ENCODE measurements around the gene OXSR1.

The OXSR1 gene

GRCh38 chr3:38149708-38150107, 15.6 kb upstream of the OXSR1 start:
- TF ChIP-seq CTCF (IDR thresholded peaks at IDR 0.05; ENCODE audit: extremely low read depth, missing control alignments): no peak
- no peak for DNase-seq (ENCODE audit: low spot score)

- TF ChIP-seq CTCF (IDR thresholded peaks at IDR 0.05; ENCODE audit: extremely low read depth, missing control alignments): no peak
- no peak for DNase-seq (ENCODE audit: low spot score)
These were observed 14.4 kb upstream of the OXSR1 start for GRCh38 chr3:38150780-38151528.

GRCh38 chr3:38151667-38152265, 13.6 kb upstream of the OXSR1 start:
- DNase-seq (ENCODE audit: low spot score): no peak
- TF ChIP-seq CTCF (IDR thresholded peaks at IDR 0.05; ENCODE audit: extremely low read depth, missing control alignments): no peak

- no peak for DNase-seq (ENCODE audit: low spot score)
- TF ChIP-seq CTCF (IDR thresholded peaks at IDR 0.05; ENCODE audit: extremely low read depth, missing control alignments): no peak
These were observed 12.7 kb upstream of the OXSR1 start for GRCh38 chr3:38152609-38153008.

- TF ChIP-seq CTCF (IDR thresholded peaks at IDR 0.05; ENCODE audit: extremely low read depth, missing control alignments): no peak
- DNase-seq (ENCODE audit: low spot score): no peak
These were observed 12.1 kb upstream of the OXSR1 start for GRCh38 chr3:38153221-38153620.

- no peak for TF ChIP-seq CTCF (IDR thresholded peaks at IDR 0.05; ENCODE audit: extremely low read depth, missing control alignments)
- DNase-seq (ENCODE audit: low spot score): no peak
These were observed 11.3 kb upstream of the OXSR1 start for GRCh38 chr3:38154033-38154494.

- no peak for DNase-seq (ENCODE audit: low spot score)
These were observed 10.6 kb upstream of the OXSR1 start for GRCh38 chr3:38154625-38155255.

More at GRCh38 chr3:38154625-38155255, 10.6 kb upstream of the OXSR1 start:
- TF ChIP-seq CTCF (IDR thresholded peaks at IDR 0.05; ENCODE audit: extremely low read depth, missing control alignments): no peak
